Right atrium auricular region (tissue), 2 donors: ENCODE data around the gene COL13A1. TPM values are rescaled to one million over a fixed set of nuclear protein-coding genes. Genes with fewer than 3 reads are reported as not detected.

Experiments
- DNase-seq: peaks from one replicate; pipeline ENCODE4 v3.0.0-alpha.2; 2019; ENCODE audit warnings: low spot score
- H3K27ac ChIP-seq, 2 donors: fragments of 200-600 bp; sonication (generic); 1 replicate in 1 of 2; 2 replicates in 1 of 2; pipeline ENCODE4 v1.5.1; 2016 to 2019
- H3K27me3 ChIP-seq, 2 donors: fragments of 200-600 bp; sonication (generic); one replicate each; pipeline versions ENCODE4 v1.5.1 to v1.6.0; 2017 to 2019
- H3K36me3 ChIP-seq: fragments of 200-600 bp; sonication (generic); one replicate; pipeline ENCODE4 v1.5.1; 2016
- H3K4me1 ChIP-seq, 2 donors: fragments of 200-600 bp; sonication (generic); one replicate each; pipeline versions ENCODE4 v1.5.1 to v1.6.0; 2017 to 2019
- H3K4me3 ChIP-seq, 2 donors: fragments of 200-600 bp; sonication (generic); 1 replicate in 1 of 2; 2 replicates in 1 of 2; pipeline ENCODE4 v1.5.1; 2017 to 2019; ENCODE audit warnings: mild to moderate bottlenecking in 1 of 2, moderate library complexity in 1 of 2
- H3K9me3 ChIP-seq, 2 donors: fragments of 200-600 bp; sonication (generic); one replicate each; pipeline ENCODE4 v1.5.1; 2019
- total RNA-seq, 2 donors: library from RNA; depleted of rRNA; stranded (reverse); fragments of >200 nt; gene quantifications; one replicate each; pipeline ENCODE4 v1.1.0, GENCODE V29; 2016
- TF ChIP-seq, protein P1 (sequence below), 2 donors: fragments of 200-600 bp; sonication (generic); IDR thresholded peaks; one replicate each; pipeline ENCODE4 v1.5.1; 2019; ENCODE audit warnings: antibody characterized with exemption in 2 of 2

The COL13A1 gene
- total RNA-seq, 2 donors from 2014 or later: 5.7 to 11.8 TPM

DNA sequence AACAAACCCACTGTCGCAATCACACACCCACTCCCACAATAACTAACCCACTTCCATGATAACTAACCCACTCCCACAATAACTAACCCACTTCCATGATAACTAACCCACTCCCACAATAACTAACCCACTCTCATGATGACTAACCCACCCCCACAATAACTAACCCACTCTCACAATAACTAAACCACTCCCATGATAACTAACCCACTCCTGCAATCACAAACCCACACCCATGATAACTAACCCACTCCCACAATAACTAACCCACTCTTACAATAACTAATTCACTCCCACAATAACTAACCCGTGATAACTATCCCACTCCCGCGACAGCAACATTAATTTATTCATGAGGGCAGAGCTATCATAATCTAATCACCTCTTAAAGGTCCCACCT lies 105.8 kb downstream of the COL13A1 start:
- no peaks in the 10 kb centered on the region for H3K27me3 ChIP-seq
- TF ChIP-seq, protein P1, sequence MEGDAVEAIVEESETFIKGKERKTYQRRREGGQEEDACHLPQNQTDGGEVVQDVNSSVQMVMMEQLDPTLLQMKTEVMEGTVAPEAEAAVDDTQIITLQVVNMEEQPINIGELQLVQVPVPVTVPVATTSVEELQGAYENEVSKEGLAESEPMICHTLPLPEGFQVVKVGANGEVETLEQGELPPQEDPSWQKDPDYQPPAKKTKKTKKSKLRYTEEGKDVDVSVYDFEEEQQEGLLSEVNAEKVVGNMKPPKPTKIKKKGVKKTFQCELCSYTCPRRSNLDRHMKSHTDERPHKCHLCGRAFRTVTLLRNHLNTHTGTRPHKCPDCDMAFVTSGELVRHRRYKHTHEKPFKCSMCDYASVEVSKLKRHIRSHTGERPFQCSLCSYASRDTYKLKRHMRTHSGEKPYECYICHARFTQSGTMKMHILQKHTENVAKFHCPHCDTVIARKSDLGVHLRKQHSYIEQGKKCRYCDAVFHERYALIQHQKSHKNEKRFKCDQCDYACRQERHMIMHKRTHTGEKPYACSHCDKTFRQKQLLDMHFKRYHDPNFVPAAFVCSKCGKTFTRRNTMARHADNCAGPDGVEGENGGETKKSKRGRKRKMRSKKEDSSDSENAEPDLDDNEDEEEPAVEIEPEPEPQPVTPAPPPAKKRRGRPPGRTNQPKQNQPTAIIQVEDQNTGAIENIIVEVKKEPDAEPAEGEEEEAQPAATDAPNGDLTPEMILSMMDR (IDR thresholded peaks at IDR 0.05): no peak
- H3K9me3 ChIP-seq: no peaks in the 10 kb centered on the region
- no peak for DNase-seq
- H3K4me3 ChIP-seq: no peak overlapping the region
- no peaks in the 10 kb centered on the region for H3K36me3 ChIP-seq
- H3K4me1 ChIP-seq: peaks cover 0 to 15% of the 10 kb centered on the region in 2 donors
- no peak overlapping the region for H3K27ac ChIP-seq

DNA sequence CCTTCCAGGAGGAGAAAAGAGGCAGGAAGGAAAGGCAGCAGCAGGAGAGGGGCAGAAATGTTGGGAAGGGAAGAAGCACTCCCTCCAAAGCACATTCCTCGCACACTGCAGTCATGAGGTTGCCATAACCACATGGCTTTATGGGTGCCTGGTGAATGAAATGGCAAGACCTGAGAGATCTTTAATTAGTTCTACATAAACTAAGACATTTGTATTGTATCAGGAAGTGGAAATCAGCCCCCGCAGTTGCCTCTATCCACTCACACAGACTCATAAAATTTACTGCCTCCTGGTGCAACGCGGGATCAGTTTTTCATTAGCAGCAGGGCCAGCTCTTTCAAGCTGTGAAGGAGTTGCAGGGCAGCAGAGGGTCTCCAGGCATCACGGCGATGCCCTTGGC lies 106.4 kb downstream of the COL13A1 start:
- Histone ChIP-seq H3K36me3 (no peaks in the 10 kb centered on the region), H3K4me1 (peaks cover 0 to 21% of the 10 kb centered on the region in 2 donors), H3K9me3 (no peaks in the 10 kb centered on the region), H3K4me3 (no peak overlapping the region), H3K27ac (no peak overlapping the region), H3K27me3 (no peaks in the 10 kb centered on the region)
- no peak for DNase-seq
- TF ChIP-seq, protein P1 (IDR thresholded peaks at IDR 0.05): no peak

DNA sequence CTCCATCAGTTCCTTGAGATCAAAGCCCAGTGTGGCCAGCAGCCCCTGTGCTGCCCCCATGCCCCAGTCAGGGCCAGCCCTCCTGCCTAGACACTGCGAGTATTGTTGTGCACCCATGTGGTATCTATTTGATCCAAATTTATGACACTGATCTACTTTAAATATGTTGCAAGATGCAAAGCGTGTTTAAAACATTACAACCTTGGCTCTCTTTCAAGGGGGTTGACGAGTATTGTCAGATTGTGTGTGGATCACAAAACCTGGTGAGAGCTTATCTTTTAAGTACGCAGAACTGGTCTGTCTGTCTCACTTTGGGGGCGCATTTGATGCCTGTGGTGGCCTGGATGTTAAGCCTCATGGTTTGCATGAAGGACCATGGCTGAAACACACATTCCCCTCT lies 108.9 kb downstream of the COL13A1 start:
- peaks cover 0 to 22% of the 10 kb centered on the region in 2 donors for H3K4me1 ChIP-seq
- no peaks in the 10 kb centered on the region for H3K27me3 ChIP-seq
- H3K27ac ChIP-seq: no peak overlapping the region
- H3K9me3 ChIP-seq: no peaks in the 10 kb centered on the region
- H3K4me3 ChIP-seq: no peak overlapping the region
- TF ChIP-seq, protein P1 (IDR thresholded peaks at IDR 0.05): no peak
- no peak for DNase-seq
- no peaks in the 10 kb centered on the region for H3K36me3 ChIP-seq

DNA sequence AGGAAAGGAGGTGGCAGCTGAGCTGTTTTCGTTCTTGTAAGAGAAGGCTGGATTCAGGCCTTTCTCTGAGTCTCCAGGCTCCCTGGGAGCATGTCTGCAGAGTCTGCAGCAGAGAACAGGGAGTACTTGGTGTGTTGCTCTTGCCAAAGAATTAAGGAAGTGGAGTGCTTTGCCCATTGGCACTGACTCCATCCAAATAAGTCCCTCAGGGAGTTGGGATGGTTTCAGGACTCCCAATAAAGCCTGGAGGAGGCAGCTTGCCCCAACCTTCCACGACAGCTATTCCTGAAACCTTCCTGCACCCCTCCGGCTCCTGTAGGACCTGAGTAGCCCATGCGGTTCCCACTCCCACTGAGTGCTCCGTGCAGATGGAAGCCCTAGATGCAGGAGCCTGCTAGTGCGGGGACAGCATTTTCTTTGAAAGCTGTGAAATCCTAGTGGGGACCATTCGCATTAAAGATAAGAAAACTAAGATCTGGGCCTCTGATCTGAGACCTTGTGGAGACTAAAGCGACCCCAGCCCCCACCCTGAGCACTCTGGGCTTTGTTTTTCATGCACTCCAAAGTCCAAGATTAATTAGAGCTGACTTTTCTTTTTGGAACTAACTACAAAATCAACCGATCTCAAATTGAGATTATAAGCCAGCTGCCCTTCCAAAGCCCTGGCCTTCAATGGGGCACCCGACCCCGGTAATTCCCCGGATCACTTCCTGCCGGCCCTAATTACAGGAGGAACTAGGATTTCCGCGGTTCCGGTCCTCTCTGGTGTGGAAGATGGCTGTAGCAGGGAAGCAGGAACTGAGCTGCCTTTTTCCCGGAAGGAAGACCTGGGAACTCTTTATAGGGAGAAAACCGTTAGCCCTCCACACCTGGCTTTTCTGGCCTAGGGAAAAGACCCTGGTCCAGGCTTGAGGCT lies 110.2 kb downstream of the COL13A1 start:
- Histone ChIP-seq H3K36me3 (no peaks in the 10 kb centered on the region), H3K9me3 (no peaks in the 10 kb centered on the region), H3K4me3 (no peak overlapping the region), H3K27ac (no peak overlapping the region), H3K4me1 (peaks cover 0 to 22% of the 10 kb centered on the region in 2 donors), H3K27me3 (no peaks in the 10 kb centered on the region)
- DNase-seq: no peak
- TF ChIP-seq, protein P1 (IDR thresholded peaks at IDR 0.05): no peak

DNA sequence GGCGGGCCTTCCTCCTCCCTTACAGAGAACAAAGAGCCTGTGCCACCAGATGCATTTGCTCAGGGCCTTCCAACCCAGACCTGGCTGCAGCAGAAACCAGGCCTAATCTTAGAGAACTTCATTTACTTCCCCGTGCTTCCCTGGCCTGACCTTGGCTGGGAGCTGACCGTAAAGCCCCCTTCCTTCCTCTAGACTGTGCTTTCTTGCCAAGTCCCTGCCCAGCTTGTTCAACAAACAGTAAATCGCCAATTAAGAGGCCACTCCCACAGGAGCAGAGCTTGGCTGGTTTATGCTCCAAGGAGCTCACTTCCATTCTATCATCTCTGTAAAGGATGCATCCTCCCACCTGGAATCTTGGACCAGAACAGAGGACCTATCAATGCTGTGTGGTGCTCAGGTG lies 110.9 kb downstream of the COL13A1 start:
- no peak overlapping the region for H3K4me3 ChIP-seq
- H3K27ac ChIP-seq: no peak overlapping the region
- H3K9me3 ChIP-seq: no peaks in the 10 kb centered on the region
- TF ChIP-seq, protein P1 (IDR thresholded peaks at IDR 0.05): no peak
- no peaks in the 10 kb centered on the region for H3K36me3 ChIP-seq
- peaks cover 0 to 22% of the 10 kb centered on the region in 2 donors for H3K4me1 ChIP-seq
- H3K27me3 ChIP-seq: no peaks in the 10 kb centered on the region
- no peak for DNase-seq
